T-helper 17 cell (primary cell): ENCODE data around the gene PRIM1. TPM values are rescaled to one million over a fixed set of nuclear protein-coding genes. Genes with fewer than 3 reads are reported as not detected.
"Not testable (repeated sequence)": the region's sequence is repeated elsewhere in the genome, so short reads cannot be mapped to it uniquely, and the experiment has no call there.

Experiments
- ATAC-seq: fragments of 150-1000 bp; cut with Tn5 transposase; 2 replicates; pipeline ENCODE4 v1.10.0; 2021; ENCODE audit warnings: mild to moderate bottlenecking, moderate library complexity
- DNase-seq, 3 donors: peaks; one replicate each; pipeline versions ENCODE4 v3.0.0 to v3.0.0-alpha.2; 2020 to 2021
- H3K9me3 ChIP-seq: one replicate; pipeline ENCODE4 v1.7.0; 2013; ENCODE audit warnings: low read length, mild to moderate bottlenecking; ENCODE audit not compliant: control insufficient read depth, poor library complexity, severe bottlenecking
- H3K27ac Mint-ChIP-seq: one replicate; pipeline ENCODE4 v1.8.0; 2022; ENCODE audit warnings: mild to moderate bottlenecking, moderate library complexity, mixed read lengths
- H3K27me3 Mint-ChIP-seq: one replicate; pipeline ENCODE4 v1.8.0; 2022; ENCODE audit warnings: mixed read lengths
- H3K36me3 Mint-ChIP-seq: one replicate; pipeline ENCODE4 v1.8.0; 2022; ENCODE audit warnings: low read depth, mixed read lengths
- H3K4me1 Mint-ChIP-seq: one replicate; pipeline ENCODE4 v1.8.0; 2022; ENCODE audit warnings: mild to moderate bottlenecking, mixed read lengths
- H3K4me3 Mint-ChIP-seq: one replicate; pipeline ENCODE4 v1.8.0; 2022; ENCODE audit warnings: mild to moderate bottlenecking, moderate library complexity, mixed read lengths
- total RNA-seq, 4 donors: library from RNA in 2 of 4; stranded (reverse) in 2 of 4; gene quantifications; one replicate each; pipeline ENCODE4 v1.2.3 and lab custom pipeline; 2022 to 2026

The PRIM1 gene
- total RNA-seq, 2 donors from 2014 or later, result 11.3 to 14.4 TPM

- DNase-seq (no peak), ATAC-seq (no peak)
- peaks cover 24% of the 10 kb centered on the region for H3K36me3 Mint-ChIP-seq
- H3K9me3 ChIP-seq, result no peaks in the 10 kb centered on the region
- peak overlapping the region; percentile 70 for H3K4me3 Mint-ChIP-seq
- H3K27me3 Mint-ChIP-seq, result no peaks in the 10 kb centered on the region
- H3K27ac Mint-ChIP-seq, result peak overlapping the region; percentile 100
- peaks cover 69% of the 10 kb centered on the region for H3K4me1 Mint-ChIP-seq
Measured at GRCh38 chr12:56721216-56721615, 30.9 kb downstream of the PRIM1 start.

DNA sequence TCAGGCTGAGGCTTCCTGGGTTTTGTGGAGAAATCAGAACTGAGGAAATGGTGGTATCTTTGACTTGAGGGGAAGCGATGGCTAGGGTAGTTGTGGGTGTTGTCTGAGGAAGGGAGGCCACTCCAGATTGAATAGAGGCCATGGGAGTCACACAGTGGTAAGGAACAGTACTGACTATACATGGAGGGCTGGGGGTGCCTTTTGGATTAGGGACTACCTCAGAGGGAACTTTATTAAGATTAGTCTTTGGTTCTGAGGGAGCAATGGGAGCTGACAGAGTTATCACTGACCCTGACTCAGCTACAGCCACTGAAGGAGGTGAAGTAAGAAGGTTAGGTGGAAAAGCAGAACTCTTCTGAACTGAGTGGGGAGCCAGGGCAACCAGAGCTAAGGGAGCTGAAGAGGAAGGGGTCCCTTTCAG lies 31.4 kb downstream of the PRIM1 start:
- Mint-ChIP-seq H3K27me3 (no peaks in the 10 kb centered on the region), H3K4me1 (peaks cover 69% of the 10 kb centered on the region), H3K27ac (peak overlapping the region; percentile 100), H3K36me3 (peaks cover 26% of the 10 kb centered on the region), H3K4me3 (peak overlapping the region; percentile 70)
- no peaks in the 10 kb centered on the region for H3K9me3 ChIP-seq
- DNase-seq, result no peak
- no peak for ATAC-seq

DNA sequence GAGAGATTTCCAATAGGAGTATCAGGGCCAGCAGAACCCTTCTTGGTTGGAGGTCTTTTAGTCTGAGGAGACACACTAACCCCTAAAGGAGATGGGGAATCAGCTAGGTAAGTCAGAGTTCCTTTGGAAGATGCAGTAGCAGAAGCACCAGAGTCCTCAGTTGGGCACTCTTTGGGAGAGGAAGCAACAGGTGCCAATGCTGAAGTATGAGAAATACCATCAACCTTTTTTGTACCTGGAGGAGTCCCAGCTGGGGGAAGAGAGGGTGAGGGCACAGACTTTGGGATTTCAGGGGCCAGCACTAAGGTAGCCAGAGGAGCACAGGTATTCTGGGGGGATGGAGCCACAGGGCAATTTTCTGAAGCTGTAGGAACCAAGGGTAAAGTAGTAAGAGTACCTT lies 33.1 kb downstream of the PRIM1 start:
- Mint-ChIP-seq H3K36me3 (peaks cover 21% of the 10 kb centered on the region), H3K4me1 (peaks cover 61% of the 10 kb centered on the region), H3K27me3 (no peaks in the 10 kb centered on the region), H3K27ac (peak overlapping the region; percentile 100), H3K4me3 (peak overlapping the region; percentile 64)
- ATAC-seq, result no peak
- DNase-seq, result no peak
- H3K9me3 ChIP-seq, result no peaks in the 10 kb centered on the region

DNA sequence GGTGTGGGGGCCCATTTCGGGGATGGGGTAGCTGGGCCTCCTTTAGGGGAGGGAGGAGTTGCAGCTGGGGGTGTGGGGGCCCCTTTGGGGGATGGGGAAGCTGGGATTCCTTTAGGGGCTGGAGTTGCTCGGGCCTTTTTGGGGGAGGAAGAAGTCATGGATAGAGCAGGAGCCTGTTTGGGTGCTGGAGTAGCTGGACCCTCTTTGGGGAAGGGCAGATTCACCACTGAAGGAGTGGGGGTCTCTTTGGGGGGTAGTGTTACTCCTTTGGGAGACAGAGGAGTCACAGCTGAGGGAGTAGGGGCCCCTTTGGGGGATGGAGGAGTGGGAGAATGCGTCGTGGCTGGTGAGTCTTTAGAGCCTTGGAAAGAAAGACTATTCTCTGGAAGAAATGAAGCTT lies 33.5 kb downstream of the PRIM1 start:
- Mint-ChIP-seq H3K4me3 (peak overlapping the region; percentile 64), H3K36me3 (peaks cover 21% of the 10 kb centered on the region)

DNA sequence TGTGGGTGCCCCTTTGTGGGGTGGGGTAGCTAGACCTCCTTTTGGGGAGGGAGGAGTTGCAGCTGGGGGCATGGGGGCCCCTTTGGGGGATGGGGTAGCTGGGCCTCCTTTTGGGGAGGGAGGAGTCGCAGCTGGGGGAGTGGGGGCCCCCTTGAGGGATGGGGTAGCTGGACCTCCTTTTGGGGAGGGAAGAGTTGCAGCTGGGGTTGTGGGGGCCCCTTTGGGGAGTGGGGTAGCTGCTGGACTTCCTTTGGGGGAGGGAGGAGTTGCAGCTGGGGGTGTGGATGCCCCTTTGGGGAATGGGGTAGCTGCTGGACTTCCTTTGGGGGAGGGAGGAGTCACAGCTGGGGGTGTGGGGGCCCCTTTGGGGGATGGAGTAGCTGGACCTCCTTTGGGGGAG lies 34.0 kb downstream of the PRIM1 start:
- H3K9me3 ChIP-seq, result no peaks in the 10 kb centered on the region
- peaks cover 21% of the 10 kb centered on the region for H3K36me3 Mint-ChIP-seq
- no peak for DNase-seq
- H3K27me3 Mint-ChIP-seq, result no peaks in the 10 kb centered on the region
- peaks cover 54% of the 10 kb centered on the region for H3K4me1 Mint-ChIP-seq
- H3K27ac Mint-ChIP-seq, result peak overlapping the region; percentile 100
- no peak overlapping the region for H3K4me3 Mint-ChIP-seq
- ATAC-seq, result no peak

More for the DNA sequence above, 33.5 kb downstream of the PRIM1 start:
- no peaks in the 10 kb centered on the region for H3K27me3 Mint-ChIP-seq
- no peak for DNase-seq
- no peaks in the 10 kb centered on the region for H3K9me3 ChIP-seq
- no peak for ATAC-seq
- H3K27ac Mint-ChIP-seq, result peak overlapping the region; percentile 100
- H3K4me1 Mint-ChIP-seq, result peaks cover 57% of the 10 kb centered on the region

DNA sequence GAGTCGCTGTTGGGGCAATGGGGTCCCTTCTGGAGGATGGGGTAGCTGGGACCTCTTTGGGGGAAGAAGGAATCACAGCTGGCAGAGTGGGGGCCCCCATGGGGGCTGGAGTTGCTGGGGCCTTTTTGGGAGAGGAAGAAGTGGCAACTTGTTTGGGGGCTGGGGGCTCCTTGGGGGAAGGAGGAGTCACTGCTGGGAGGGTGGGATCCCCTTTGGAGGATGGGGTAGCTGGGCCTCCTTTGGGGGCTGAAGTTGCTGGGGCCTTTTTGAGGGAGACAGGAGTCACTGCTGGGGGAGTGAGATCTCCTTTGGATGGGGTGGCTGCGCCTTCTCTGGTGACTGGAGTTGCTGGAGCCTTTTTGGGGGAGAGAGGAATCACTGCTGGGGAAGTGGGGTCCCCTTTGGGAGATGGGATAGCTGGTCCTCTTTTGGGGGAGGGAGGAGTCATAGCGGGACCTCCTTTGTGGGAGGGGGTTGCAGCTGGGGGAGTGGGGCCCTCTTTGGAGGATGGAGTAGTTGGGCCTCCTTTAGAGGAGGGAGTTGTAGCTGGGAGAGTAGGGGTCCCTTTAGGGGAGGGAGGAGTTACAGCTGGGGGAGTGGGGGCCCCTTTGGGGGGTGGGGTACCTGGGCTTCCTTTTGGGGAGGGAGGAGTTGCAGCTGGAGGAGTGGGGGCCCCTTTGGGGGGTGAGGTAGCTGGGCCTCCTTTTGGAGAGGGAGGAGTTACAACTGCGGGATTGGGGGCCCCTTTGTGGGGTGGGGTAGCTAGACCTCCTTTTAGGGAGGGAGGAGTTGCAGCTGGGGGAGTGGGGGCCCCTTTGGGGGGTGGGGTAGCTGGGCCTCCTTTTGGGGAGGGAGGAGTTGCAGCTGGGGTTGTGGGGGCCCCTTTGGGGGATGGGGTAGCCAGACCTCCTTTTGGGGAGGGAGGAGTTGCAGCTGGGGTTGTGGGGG lies 34.9 kb downstream of the PRIM1 start:
- peak overlapping the region; percentile 93 for H3K27ac Mint-ChIP-seq
- ATAC-seq (no peak), DNase-seq (no peak)
- H3K4me1 Mint-ChIP-seq, result peaks cover 51% of the 10 kb centered on the region
- H3K4me3 Mint-ChIP-seq, result no peak overlapping the region
- no peaks in the 10 kb centered on the region for H3K9me3 ChIP-seq
- H3K36me3 Mint-ChIP-seq, result peaks cover 23% of the 10 kb centered on the region
- no peaks in the 10 kb centered on the region for H3K27me3 Mint-ChIP-seq

DNA sequence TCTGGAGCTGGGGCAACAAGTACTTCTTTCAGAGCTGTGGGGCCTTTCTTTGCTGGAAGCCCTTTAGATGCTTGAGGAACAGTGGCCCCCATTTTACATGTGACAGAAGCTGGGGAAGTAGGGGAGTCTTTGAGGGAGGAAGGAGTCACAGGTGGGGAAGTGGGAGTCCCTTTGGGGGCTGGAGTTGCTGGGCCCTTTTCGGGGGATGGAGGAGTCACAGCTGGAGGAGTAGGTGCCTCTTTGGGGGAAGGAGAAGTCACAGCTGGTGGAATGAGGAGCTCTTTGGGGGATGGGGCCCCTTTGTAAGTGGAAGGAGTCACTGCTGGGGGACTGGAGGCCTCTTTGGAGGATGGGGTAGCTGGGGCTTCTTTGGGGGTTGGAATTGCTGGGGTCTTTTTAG lies 35.7 kb downstream of the PRIM1 start:
- no peaks in the 10 kb centered on the region for H3K9me3 ChIP-seq
- DNase-seq (no peak), ATAC-seq (no peak)
- Mint-ChIP-seq H3K36me3 (peaks cover 23% of the 10 kb centered on the region), H3K27ac (peak overlapping the region; percentile 93), H3K4me3 (peak overlapping the region; percentile 53), H3K4me1 (peaks cover 46% of the 10 kb centered on the region), H3K27me3 (no peaks in the 10 kb centered on the region)

DNA sequence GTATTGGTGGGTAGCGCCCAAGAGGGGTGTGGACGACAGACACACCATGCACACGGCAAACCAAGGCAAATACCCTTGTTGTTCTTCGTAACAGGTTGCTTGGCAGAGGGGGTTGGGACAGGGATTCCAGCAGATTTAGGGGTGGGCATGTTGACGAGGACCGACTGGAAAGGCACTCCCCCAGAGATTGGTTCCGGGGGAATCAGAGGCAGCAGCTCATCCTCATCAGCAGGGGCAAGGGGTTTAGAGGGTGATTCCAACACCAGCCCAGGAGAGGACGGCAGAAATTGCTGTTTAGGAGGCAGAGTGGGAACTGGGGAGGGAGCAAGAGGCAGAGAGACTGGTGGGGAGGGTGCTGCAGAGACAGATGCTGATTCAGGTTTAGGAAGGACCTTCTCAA lies 36.3 kb downstream of the PRIM1 start:
- Mint-ChIP-seq H3K27ac (peak overlapping the region; percentile 93), H3K4me3 (no peak overlapping the region), H3K27me3 (no peaks in the 10 kb centered on the region), H3K36me3 (peaks cover 21% of the 10 kb centered on the region), H3K4me1 (peaks cover 42% of the 10 kb centered on the region)
- no peak for DNase-seq
- ATAC-seq, result no peak
- H3K9me3 ChIP-seq, result no peaks in the 10 kb centered on the region

DNA sequence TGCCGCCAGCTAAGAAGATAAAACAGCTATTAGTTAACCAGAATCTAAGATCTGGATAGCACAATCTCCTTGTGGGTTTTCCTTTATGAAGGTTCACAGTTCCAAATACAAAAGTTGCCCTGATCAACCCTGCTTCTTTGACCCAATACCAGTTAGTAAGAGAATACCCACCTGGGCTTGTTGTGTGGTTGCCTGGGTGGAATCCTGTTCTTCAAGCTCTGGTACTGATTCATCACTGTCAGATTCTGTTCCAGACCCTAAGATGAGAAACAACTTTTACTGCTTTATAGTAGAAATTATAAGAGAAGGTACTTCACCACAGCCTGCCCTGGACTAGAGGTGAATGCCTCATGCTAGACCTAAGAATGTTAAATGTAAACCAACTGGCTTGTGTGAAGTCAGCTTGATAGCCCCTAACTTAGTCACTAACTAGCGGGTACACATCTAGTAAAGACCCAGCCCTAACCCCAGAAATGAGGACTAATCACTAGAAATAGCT lies 37.6 kb downstream of the PRIM1 start:
- Mint-ChIP-seq H3K4me3 (no peak overlapping the region), H3K4me1 (peaks cover 29% of the 10 kb centered on the region), H3K27ac (peak overlapping the region; percentile 59), H3K27me3 (no peaks in the 10 kb centered on the region), H3K36me3 (peaks cover 11% of the 10 kb centered on the region)
- H3K9me3 ChIP-seq, result no peaks in the 10 kb centered on the region
- ATAC-seq (no peak), DNase-seq (no peak)

GRCh38 chr12:56713345-56713744 lies 38.8 kb downstream of the PRIM1 start:
- no peak for DNase-seq
- no peak overlapping the region for H3K27ac Mint-ChIP-seq
- no peaks in the 10 kb centered on the region for H3K27me3 Mint-ChIP-seq

DNA sequence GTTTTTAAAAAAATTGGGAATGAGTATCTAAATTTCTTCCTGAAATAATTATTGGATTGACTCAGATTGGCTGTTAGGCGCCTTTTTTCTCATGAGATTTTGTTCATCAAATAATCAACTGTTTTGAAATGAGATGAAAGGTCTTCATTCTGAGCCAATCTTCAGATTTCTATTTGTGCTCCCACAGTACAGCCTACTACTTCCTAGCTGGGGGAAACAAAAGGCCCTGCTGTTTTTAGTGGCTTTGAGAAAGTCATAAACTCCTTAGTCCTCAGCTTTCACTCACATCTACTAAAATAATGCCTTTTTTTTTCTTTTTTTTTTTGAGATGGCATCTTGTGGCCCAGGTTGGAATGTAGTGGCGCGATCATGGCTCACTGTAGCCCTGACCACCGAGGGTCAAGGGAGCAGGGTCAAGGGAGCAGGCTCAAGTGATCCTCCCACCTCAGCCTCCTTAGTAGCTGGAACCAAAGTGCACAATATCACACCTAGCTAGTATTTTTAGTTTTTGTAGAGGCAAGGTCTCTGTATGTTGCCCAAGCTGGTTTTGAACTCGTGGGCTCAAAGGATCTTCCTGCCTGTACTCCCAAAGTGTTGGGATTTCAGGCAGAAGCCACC lies 42.3 kb downstream of the PRIM1 start:
- Mint-ChIP-seq H3K36me3 (peaks cover 2% of the 10 kb centered on the region), H3K4me3 (no peak overlapping the region), H3K27me3 (no peaks in the 10 kb centered on the region), H3K4me1 (peaks cover 2% of the 10 kb centered on the region), H3K27ac (no peak overlapping the region)
- H3K9me3 ChIP-seq, result no peaks in the 10 kb centered on the region
- no peak for DNase-seq
- no peak for ATAC-seq

More at GRCh38 chr12:56713345-56713744, 38.8 kb downstream of the PRIM1 start:
- H3K4me3 Mint-ChIP-seq, result no peak overlapping the region
- H3K36me3 Mint-ChIP-seq, result peaks cover 5% of the 10 kb centered on the region
- ATAC-seq, result no peak
- H3K4me1 Mint-ChIP-seq, result peaks cover 20% of the 10 kb centered on the region
- no peaks in the 10 kb centered on the region for H3K9me3 ChIP-seq

DNA sequence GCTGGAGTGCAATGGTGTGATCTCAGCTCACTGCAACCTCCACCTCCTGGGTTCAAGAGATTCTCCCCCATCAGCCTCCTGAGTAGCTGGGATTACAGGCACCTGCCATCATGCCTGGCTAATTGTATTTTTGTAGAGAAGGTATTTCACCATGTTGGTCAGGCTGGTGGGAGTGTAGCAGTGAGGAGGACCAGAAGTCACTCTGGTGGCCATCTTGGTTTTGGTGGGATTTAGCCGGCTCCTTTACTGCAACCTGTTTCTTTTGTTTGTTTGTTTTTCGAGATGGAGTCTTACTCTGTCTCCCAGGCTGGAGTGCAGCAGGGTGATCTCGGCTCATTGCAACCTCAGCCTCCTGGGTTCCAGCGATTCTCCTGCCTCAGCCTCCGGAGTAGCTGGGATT lies 47.6 kb downstream of the PRIM1 start:
- H3K4me1 Mint-ChIP-seq, H3K9me3 ChIP-seq, DNase-seq, H3K27me3 Mint-ChIP-seq, H3K4me3 Mint-ChIP-seq, ATAC-seq, H3K27ac Mint-ChIP-seq, H3K36me3 Mint-ChIP-seq: not testable (repeated sequence)

- ATAC-seq (no peak), DNase-seq (no peak)
- H3K27ac Mint-ChIP-seq, result no peak overlapping the region
- no peaks in the 10 kb centered on the region for H3K27me3 Mint-ChIP-seq
- peaks cover 4% of the 10 kb centered on the region for H3K4me1 Mint-ChIP-seq
- H3K9me3 ChIP-seq, result no peaks in the 10 kb centered on the region
- H3K4me3 Mint-ChIP-seq, result no peak overlapping the region
- no peaks in the 10 kb centered on the region for H3K36me3 Mint-ChIP-seq
Measured at GRCh38 chr12:56699020-56699661, 53.0 kb downstream of the PRIM1 start.
